NCI-H1436 (cell line): ENCODE results near the gene CLPSL2.

Experiments
- DNase-seq: peaks from one replicate; lab custom pipeline; 2025; lab: John Stamatoyannopoulos, UW

CLPSL2 gene

DNA sequence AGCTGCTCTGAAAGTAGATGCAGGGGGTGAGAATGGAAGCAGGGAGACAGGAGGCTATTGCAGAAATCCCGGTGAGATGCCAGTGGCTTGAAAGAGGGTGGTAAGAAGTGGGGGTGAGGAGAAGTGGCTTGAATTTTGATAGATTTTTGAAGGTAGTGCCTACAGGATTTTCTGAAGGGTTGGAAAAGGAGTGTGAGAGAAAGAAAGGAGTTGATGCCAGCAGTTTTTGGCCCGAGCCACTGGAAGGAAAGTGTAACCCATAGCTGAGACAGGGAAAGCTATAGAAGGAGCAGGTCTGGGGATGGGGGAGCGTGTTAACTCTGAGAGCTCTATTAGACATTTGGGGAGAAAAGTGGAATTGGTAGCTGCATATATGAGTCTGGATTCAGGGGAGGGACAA lies 29.9 kb upstream of the CLPSL2 start:
- DNase-seq, result no peak

- DNase-seq, result no peak
Observed at GRCh38 chr6:35747877-35748276, 28.5 kb upstream of the CLPSL2 start.

DNA sequence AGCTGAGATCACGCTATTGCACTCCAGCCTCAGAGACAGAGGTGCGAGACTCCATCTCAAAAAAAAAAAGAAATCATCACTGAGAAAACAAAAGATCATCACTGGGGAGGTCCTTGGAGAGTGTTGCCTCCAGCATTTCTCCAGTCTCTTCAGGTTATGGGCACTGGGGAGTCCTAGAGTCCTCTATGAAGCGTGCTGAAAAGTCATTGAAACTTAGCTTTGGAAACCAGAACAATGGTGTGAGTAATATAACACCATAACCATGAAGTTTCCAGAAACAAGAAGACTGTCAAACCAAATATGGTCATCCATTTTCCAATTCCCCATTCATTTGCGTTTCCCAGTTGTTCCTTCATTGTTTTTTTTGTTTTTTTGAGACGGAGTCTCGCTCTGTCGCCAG lies 25.8 kb upstream of the CLPSL2 start:
- DNase-seq, result no peak

GRCh38 chr6:35751594-35751993 lies 24.8 kb upstream of the CLPSL2 start:
- DNase-seq, result no peak

- DNase-seq, result no peak
Observed at GRCh38 chr6:35752330-35752729, 24.1 kb upstream of the CLPSL2 start.

GRCh38 chr6:35754452-35755277 lies 21.7 kb upstream of the CLPSL2 start:
- DNase-seq, result no peak

- no peak for DNase-seq
Observed at GRCh38 chr6:35755278-35755924, 21.0 kb upstream of the CLPSL2 start.

DNA sequence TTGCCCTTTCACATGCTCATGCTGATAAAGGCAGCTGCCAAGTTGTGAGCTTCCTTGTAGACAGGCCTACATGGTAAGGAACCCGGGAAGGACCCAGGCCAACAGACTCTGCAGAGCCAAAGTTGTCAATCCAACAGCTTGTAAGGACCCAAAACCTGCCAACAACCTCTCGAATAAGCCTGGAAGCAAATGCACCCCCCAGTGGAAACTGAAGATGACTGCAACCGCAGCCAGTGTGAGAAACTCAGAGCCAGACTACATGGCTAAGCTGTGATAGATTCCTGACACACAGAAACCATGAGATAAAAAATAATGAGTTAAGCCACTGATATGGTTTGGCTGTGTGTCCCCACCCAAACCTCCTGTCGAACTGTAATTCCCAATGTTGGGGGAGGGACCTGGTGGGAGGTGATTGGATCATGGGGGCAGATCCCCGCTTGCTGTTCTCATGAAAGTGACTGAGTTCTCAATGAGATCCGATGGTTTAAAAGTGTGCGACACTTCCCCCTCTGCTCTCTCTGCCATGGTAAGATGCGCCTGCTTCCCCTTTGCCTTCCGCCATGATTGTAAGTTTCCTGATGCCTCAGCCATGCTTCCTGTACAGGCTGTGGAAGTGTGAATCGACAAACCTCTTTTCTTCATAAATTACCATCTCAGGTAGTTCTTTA lies 18.8 kb upstream of the CLPSL2 start:
- DNase-seq, result no peak

- DNase-seq, result no peak
Observed at GRCh38 chr6:35759426-35759825, 17.0 kb upstream of the CLPSL2 start.

DNA sequence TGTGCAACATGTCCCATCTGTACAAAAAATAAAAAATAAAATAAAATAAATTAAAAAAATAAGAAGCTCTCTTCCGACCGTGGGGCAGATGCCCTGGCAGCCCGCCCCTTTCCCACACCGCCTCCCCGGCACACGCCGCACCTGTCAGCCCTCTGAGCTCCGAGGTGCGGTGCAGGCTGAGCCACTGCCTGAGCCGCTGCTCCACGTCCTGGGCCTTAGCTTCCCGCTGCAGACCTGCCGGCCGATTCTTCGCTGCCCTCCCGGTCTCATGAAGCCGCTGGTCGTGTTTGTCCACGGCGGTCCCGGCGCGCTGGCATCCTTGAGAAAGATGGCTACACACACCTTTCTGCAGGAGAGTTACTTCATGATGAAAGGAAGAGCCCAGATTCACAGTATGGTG lies 10.7 kb upstream of the CLPSL2 start:
- no peak for DNase-seq

DNA sequence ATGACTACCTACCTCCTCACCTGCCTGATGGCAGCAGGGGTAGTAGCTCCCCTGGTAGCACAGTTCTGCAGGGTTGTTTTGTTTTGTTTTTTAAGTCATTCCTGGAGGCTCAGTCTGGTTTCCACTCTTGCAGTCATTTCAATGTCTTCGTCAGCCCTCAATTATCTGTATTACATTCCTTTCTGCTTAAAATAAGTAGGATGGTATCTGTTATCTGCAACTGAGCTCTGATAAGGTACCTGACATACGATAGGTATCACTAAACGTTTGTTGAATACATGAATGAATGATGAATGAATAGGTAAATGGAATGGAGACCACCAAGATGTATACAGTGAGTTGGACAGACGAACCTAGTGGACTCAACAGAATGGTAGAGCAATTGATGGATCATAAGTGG lies 7.2 kb upstream of the CLPSL2 start:
- no peak for DNase-seq

DNA sequence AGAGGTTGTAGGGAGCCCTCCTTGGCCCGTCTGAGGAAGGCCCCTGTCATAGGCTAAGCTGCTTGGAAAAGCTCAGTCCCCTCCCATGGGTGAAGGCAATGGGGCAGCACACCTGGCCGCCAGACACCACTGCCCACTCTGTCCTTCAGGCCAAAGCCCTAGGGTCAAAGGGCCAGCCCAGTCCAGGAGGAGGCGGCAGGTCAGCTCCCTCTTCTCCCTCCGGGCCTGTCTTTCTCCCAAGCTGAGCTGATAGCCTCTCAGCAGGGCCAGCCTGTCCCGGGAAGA lies 5.1 kb upstream of the CLPSL2 start:
- DNase-seq, result no peak

DNA sequence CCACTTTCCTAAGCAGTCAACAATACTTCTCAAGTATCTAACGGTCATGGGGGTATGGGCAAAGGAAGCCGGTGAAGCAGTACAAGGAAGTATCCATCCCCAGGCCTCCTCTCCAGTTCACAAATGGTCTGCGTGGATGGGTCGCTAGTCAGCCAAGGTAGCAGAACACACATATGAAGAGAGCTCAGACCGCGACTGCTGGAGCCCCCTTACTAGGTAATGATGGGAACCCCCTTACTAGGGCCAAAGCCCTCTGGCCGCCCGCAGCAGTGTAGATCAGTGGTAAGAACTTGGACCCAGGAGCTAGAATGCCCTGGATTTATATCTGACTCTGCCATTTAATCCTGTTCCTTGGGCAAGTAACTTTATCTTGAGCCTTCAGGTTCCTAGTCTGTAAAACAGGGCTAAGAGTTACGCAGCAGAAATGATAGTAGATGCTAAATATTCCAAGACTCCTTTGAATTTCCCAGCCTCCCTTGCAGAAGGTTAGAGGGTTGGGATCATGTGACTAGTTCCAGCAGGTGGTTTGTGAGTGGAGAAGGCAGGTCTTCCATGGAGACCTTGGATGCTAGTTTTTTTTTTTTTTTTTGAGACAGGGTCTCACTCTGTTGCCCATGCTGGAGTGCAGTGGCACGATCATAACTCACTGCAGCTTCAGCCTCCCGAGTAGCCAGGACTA lies 2.1 kb upstream of the CLPSL2 start:
- no peak for DNase-seq

GRCh38 chr6:35775031-35775430 lies 1.4 kb upstream of the CLPSL2 start:
- DNase-seq, result no peak

- DNase-seq, result no peak
Observed at GRCh38 chr6:35777356-35778102, 1.1 kb downstream of the CLPSL2 start.

DNA sequence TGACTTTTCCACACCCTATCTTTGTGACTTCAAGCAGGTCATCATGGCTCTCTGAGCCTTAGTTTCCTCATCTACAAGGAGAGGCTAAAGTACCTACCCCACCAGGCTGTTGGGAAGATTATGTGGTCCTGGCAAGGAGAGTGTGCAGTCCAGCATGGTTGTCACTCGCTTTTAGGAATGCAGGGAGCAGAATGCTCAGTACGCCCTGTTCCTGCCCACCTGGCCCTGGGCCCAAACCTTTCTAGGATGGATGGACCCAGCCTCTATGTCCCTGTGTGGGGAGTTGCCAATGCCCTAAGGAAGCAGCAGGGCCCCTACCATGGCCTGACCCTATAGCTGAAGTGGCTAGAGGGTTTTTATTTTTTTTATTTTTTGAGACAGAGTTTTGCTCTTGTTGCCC lies 2.0 kb downstream of the CLPSL2 start:
- DNase-seq, result no peak

DNA sequence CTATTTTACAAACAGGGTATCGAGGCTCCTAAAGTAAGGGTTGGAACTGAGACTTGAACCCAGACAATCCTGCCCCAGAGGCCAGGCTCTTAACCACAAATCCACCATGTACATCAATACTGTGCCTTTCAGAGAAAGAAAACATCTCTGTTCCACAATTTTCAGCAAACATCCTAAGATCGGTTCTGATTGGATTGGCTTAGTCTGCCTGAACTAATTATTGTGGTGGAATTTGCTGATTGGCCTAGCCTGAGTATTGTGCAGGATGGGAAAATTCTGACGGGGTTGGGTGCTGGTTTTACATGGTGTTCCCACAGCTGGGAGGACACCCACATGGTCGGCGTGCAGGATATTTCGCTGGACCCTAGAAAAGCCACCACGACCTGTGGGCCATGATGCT lies 4.3 kb downstream of the CLPSL2 start, which contains the start of gene CLPSL1:
Gene CLPSL1 (plus strand): TSS at position 301 of the 400 bp plus-strand sequence. CDS start 92 bp downstream, at position 393.
- DNase-seq, result no peak

- no peak for DNase-seq
Observed at GRCh38 chr6:35781290-35781689, 4.9 kb downstream of the CLPSL2 start.

DNA sequence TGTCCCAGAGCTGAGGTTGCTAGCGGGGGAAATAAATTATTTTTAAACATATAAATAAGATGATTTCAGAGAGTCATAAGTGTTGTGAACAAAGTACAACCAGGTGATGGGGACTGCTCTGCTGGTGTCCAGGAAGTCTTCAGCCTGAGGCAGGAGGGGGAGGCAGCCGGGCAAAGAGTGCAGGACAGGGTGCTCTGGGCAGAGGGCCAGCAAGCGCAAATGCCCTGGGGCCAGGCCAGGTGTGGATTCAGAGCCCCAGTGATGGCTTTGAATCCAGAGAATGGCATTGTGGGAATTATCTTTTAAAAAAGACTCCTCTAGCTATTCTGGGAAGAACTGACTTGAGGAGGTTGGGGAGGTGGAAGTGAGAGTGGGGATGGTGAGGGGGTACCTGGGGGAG lies 6.0 kb downstream of the CLPSL2 start:
- DNase-seq, result no peak

- DNase-seq, result no peak
Observed at GRCh38 chr6:35784200-35784599, 7.8 kb downstream of the CLPSL2 start.

DNA sequence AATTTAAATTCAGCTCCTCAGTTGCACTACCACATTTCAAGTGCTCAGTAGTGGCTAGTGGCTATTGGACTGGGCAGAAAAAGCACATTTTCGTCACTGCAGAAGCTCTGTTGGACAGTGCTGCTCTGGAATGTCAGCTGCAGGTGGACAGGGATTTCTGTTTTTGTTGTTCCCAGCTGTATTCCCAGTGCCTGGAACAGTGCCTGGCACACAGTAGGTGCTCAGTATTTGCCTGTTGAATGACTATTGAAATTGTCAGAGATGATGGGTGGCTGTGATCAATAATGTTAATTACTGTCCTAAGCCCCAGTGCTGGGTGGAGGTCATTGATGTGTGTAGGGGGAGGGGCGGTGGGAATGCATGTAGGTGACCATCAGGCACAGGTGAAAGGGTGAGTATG lies 9.9 kb downstream of the CLPSL2 start:
- no peak for DNase-seq

DNA sequence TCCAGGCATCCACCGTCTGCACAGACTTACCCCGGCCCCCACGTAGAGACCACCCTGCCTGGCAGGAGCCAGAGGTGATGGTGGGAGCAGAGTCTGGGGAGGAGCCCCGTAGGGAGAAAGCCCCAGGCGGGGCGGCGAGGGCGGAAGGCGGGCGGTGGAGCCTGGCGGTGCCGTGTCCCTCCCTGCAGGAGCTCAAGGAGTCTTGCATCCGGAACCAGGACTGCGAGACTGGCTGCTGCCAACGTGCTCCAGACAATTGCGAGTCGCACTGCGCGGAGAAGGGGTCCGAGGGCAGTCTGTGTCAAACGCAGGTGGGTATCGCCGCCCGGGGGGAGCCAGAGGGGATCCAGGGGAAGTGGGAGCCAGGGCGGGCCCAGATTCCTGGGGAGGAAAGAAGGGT lies 10.4 kb downstream of the CLPSL2 start:
- DNase-seq, result no peak
